Activated CD4-positive, alpha-beta T cell treated with anti-CD3 and anti-CD28 coated beads, Interleukin-2, amount 10 ng/mL, durations not matched to agents 7 days and 5 days (primary cell): ENCODE results near the gene EFCAB11. TPM values are rescaled to one million over a fixed set of nuclear protein-coding genes. Genes with fewer than 3 reads are reported as not detected.
"Not testable (repeated sequence)": the region's sequence is repeated elsewhere in the genome, so short reads cannot be mapped to it uniquely, and the experiment has no call there.

ENCODE experiments used
- CTCF ChIA-PET: fragments of 350-600 bp; sonication (Branson Sonifier 250); formaldehyde crosslinking; loops from one replicate; lab custom pipeline; 2021; ENCODE audit warnings: antibody characterized with exemption; lab: Charles Lee
- POLR2A ChIA-PET: fragments of 350-600 bp; sonication (Branson Sonifier 250); formaldehyde crosslinking; loops from one replicate; lab custom pipeline; 2021; ENCODE audit warnings: antibody characterized with exemption; lab: Charles Lee
- DNase-seq: peaks from one replicate; pipeline ENCODE4 v3.0.0-alpha.2; 2020
- H3K27ac Mint-ChIP-seq: one replicate; pipeline ENCODE4 v1.8.0; 2021; ENCODE audit warnings: mild to moderate bottlenecking, moderate library complexity, mixed read lengths
- H3K27me3 Mint-ChIP-seq: one replicate; pipeline ENCODE4 v1.8.0; 2021; ENCODE audit warnings: mixed read lengths
- H3K36me3 Mint-ChIP-seq: one replicate; pipeline ENCODE4 v1.8.0; 2021; ENCODE audit warnings: low read depth, mixed read lengths
- H3K4me1 Mint-ChIP-seq: one replicate; pipeline ENCODE4 v1.8.0; 2021; ENCODE audit warnings: mixed read lengths
- H3K4me3 Mint-ChIP-seq: one replicate; pipeline ENCODE4 v1.8.0; 2021; ENCODE audit warnings: mild to moderate bottlenecking, moderate library complexity, mixed read lengths
- H3K9me3 Mint-ChIP-seq: one replicate; pipeline ENCODE4 v1.8.0; 2021; ENCODE audit warnings: mixed read lengths
- total RNA-seq, 2 experiments: library from RNA; stranded (reverse); gene quantifications; one replicate each; pipeline ENCODE4 v1.2.3, GENCODE V29; 2021

Gene EFCAB11
- total RNA-seq, 2 experiments from 2014 or later: 7.7 to 8.6 TPM

- H3K9me3 Mint-ChIP-seq: no peaks in the 10 kb centered on the region
- peaks cover 9% of the 10 kb centered on the region for H3K27me3 Mint-ChIP-seq
- H3K36me3 Mint-ChIP-seq: no peaks in the 10 kb centered on the region
- DNase-seq: no peak
- H3K4me3 Mint-ChIP-seq: no peak overlapping the region
- no peak overlapping the region for H3K27ac Mint-ChIP-seq
- ChIA-PET CTCF (no interaction called here), POLR2A (no interaction called here)
- H3K4me1 Mint-ChIP-seq: peaks cover 14% of the 10 kb centered on the region
Measured at GRCh38 chr14:89907655-89908054, 46.9 kb downstream of the EFCAB11 start.

- ChIA-PET POLR2A (no interaction called here), CTCF (interaction anchor here (1.9 kb wide), 1 partner anchor 14 kb away, joined by 4 read pairs; no protein-coding TSS in a partner anchor)
- H3K4me3 Mint-ChIP-seq: no peak overlapping the region
- no peaks in the 10 kb centered on the region for H3K9me3 Mint-ChIP-seq
- H3K27ac Mint-ChIP-seq: no peak overlapping the region
- H3K4me1 Mint-ChIP-seq: peaks cover 14% of the 10 kb centered on the region
- H3K36me3 Mint-ChIP-seq: no peaks in the 10 kb centered on the region
- no peak for DNase-seq
- peaks cover 12% of the 10 kb centered on the region for H3K27me3 Mint-ChIP-seq
Measured at GRCh38 chr14:89906000-89906399, 48.5 kb downstream of the EFCAB11 start.

- ChIA-PET POLR2A (no interaction called here), CTCF (interaction anchor here (0.7 kb wide), 1 partner anchor 17 kb away, joined by 3 read pairs; no protein-coding TSS in a partner anchor)
- Mint-ChIP-seq H3K4me3 (no peak overlapping the region), H3K9me3 (no peaks in the 10 kb centered on the region), H3K36me3 (no peaks in the 10 kb centered on the region), H3K4me1 (peaks cover 14% of the 10 kb centered on the region), H3K27ac (no peak overlapping the region), H3K27me3 (peaks cover 12% of the 10 kb centered on the region)
- no peak for DNase-seq
Measured at GRCh38 chr14:89903340-89903952, 51.1 kb downstream of the EFCAB11 start.

- POLR2A ChIA-PET: no interaction called here
- H3K27ac Mint-ChIP-seq: no peak overlapping the region
Measured at GRCh38 chr14:89902881-89903280, 51.6 kb downstream of the EFCAB11 start.

GRCh38 chr14:89900802-89901201, 53.7 kb downstream of the EFCAB11 start:
- Mint-ChIP-seq H3K9me3 (no peaks in the 10 kb centered on the region), H3K27me3 (peaks cover 11% of the 10 kb centered on the region), H3K4me3 (no peak overlapping the region)

More at GRCh38 chr14:89902881-89903280, 51.6 kb downstream of the EFCAB11 start:
- Mint-ChIP-seq H3K4me1 (peaks cover 14% of the 10 kb centered on the region), H3K27me3 (peaks cover 12% of the 10 kb centered on the region), H3K4me3 (no peak overlapping the region), H3K9me3 (no peaks in the 10 kb centered on the region), H3K36me3 (no peaks in the 10 kb centered on the region)
- CTCF ChIA-PET: interaction anchor here (0.7 kb wide), 1 partner anchor 18 kb away, joined by 3 read pairs; no protein-coding TSS in a partner anchor
- DNase-seq: no peak

GRCh38 chr14:89899917-89900663, 54.4 kb downstream of the EFCAB11 start:
- POLR2A ChIA-PET: no interaction called here
- Mint-ChIP-seq H3K27me3 (peaks cover 11% of the 10 kb centered on the region), H3K4me3 (no peak overlapping the region), H3K36me3 (no peaks in the 10 kb centered on the region), H3K9me3 (no peaks in the 10 kb centered on the region), H3K4me1 (peaks cover 12% of the 10 kb centered on the region), H3K27ac (no peak overlapping the region)
- DNase-seq: peak; percentile 22
- CTCF ChIA-PET: interaction anchor here (1.1 kb wide), 1 partner anchor 202 kb away, joined by 3 read pairs; no protein-coding TSS in a partner anchor

More at GRCh38 chr14:89900802-89901201, 53.7 kb downstream of the EFCAB11 start:
- CTCF ChIA-PET: no interaction called here
- POLR2A ChIA-PET: no interaction called here
- DNase-seq: no peak
- H3K27ac Mint-ChIP-seq: no peak overlapping the region
- no peaks in the 10 kb centered on the region for H3K36me3 Mint-ChIP-seq
- H3K4me1 Mint-ChIP-seq: peaks cover 14% of the 10 kb centered on the region

GRCh38 chr14:89899291-89899690, 55.2 kb downstream of the EFCAB11 start:
- Mint-ChIP-seq H3K27me3 (peaks cover 11% of the 10 kb centered on the region), H3K4me1 (peaks cover 12% of the 10 kb centered on the region), H3K4me3 (no peak overlapping the region), H3K36me3 (no peaks in the 10 kb centered on the region), H3K9me3 (no peaks in the 10 kb centered on the region), H3K27ac (no peak overlapping the region)
- DNase-seq: no peak
- ChIA-PET CTCF (interaction anchor here (1.1 kb wide), 1 partner anchor 203 kb away, joined by 3 read pairs; no protein-coding TSS in a partner anchor), POLR2A (no interaction called here)

GRCh38 chr14:89893388-89893787, 61.1 kb downstream of the EFCAB11 start:
- DNase-seq, H3K36me3 Mint-ChIP-seq, H3K4me1 Mint-ChIP-seq, H3K27me3 Mint-ChIP-seq, POLR2A ChIA-PET, H3K9me3 Mint-ChIP-seq, H3K4me3 Mint-ChIP-seq, H3K27ac Mint-ChIP-seq, CTCF ChIA-PET: not testable (repeated sequence)

GRCh38 chr14:89892953-89893352, 61.6 kb downstream of the EFCAB11 start:
- POLR2A ChIA-PET: no interaction called here

GRCh38 chr14:89891721-89892120, 62.8 kb downstream of the EFCAB11 start:
- CTCF ChIA-PET, H3K9me3 Mint-ChIP-seq, H3K4me3 Mint-ChIP-seq, POLR2A ChIA-PET, DNase-seq, H3K36me3 Mint-ChIP-seq, H3K4me1 Mint-ChIP-seq, H3K27ac Mint-ChIP-seq, H3K27me3 Mint-ChIP-seq: not testable (repeated sequence)

More at GRCh38 chr14:89892953-89893352, 61.6 kb downstream of the EFCAB11 start:
- Mint-ChIP-seq H3K9me3 (no peaks in the 10 kb centered on the region), H3K4me3 (no peak overlapping the region), H3K4me1 (no peaks in the 10 kb centered on the region), H3K27ac (no peak overlapping the region), H3K27me3 (no peaks in the 10 kb centered on the region), H3K36me3 (no peaks in the 10 kb centered on the region)
- DNase-seq: no peak
- CTCF ChIA-PET: no interaction called here

GRCh38 chr14:89891055-89891454, 63.5 kb downstream of the EFCAB11 start:
- Mint-ChIP-seq H3K36me3 (no peaks in the 10 kb centered on the region), H3K9me3 (no peaks in the 10 kb centered on the region), H3K4me3 (no peak overlapping the region), H3K27ac (no peak overlapping the region), H3K27me3 (no peaks in the 10 kb centered on the region), H3K4me1 (no peaks in the 10 kb centered on the region)
- no peak for DNase-seq
- ChIA-PET CTCF (interaction anchor here (0.6 kb wide), 1 partner anchor 377 kb away, joined by 5 read pairs; no protein-coding TSS in a partner anchor), POLR2A (no interaction called here)

GRCh38 chr14:89890589-89890988, 63.9 kb downstream of the EFCAB11 start:
- no peak overlapping the region for H3K27ac Mint-ChIP-seq
- CTCF ChIA-PET: interaction anchor here (0.6 kb wide), 1 partner anchor 376 kb away, joined by 5 read pairs; no protein-coding TSS in a partner anchor
- H3K36me3 Mint-ChIP-seq: no peaks in the 10 kb centered on the region

GRCh38 chr14:89889626-89890025, 64.9 kb downstream of the EFCAB11 start:
- Mint-ChIP-seq H3K27me3 (no peaks in the 10 kb centered on the region), H3K4me3 (no peak overlapping the region), H3K4me1 (no peaks in the 10 kb centered on the region), H3K36me3 (no peaks in the 10 kb centered on the region), H3K9me3 (no peaks in the 10 kb centered on the region), H3K27ac (no peak overlapping the region)
- no peak for DNase-seq
- CTCF ChIA-PET: no interaction called here
- POLR2A ChIA-PET: no interaction called here

More at GRCh38 chr14:89890589-89890988, 63.9 kb downstream of the EFCAB11 start:
- POLR2A ChIA-PET: no interaction called here
- Mint-ChIP-seq H3K27me3 (no peaks in the 10 kb centered on the region), H3K4me1 (no peaks in the 10 kb centered on the region), H3K9me3 (no peaks in the 10 kb centered on the region), H3K4me3 (no peak overlapping the region)
- no peak for DNase-seq
